K562 (cell line): ENCODE data around the gene FOXN1. TPM values are rescaled to one million over a fixed set of nuclear protein-coding genes. Genes with fewer than 3 reads are reported as not detected.

Experiments used
- ATAC-seq: fragments of 200-7000 bp; cut with Tn5 transposase; 3 replicates; pipeline ENCODE4 v1.9.1; 2020; ENCODE audit warnings: moderate library complexity
- BruUV-seq: library from RNA; stranded (reverse); fragments of 400-500 nt; replicated peaks from 2 replicates; lab custom pipeline; 2021; lab: Mats Ljungman, UMichigan
- CTCF ChIA-PET: fragments of 300-600 bp; formaldehyde crosslinking; extraction: SDS; loops from one replicate; lab custom pipeline; 2021; ENCODE audit warnings: low intra/inter-chr PET ratio; lab: Yijun Ruan, JAX
- POLR2A ChIA-PET: fragments of 300-600, 350-650 bp; sonication (Branson Sonifier 250); formaldehyde crosslinking; extraction: SDS; loops from one replicate; lab custom pipeline; 2021; ENCODE audit warnings: antibody characterized with exemption, inconsistent platforms; lab: Yijun Ruan, JAX
- DNase-seq, 4 experiments: peaks; one replicate each; pipeline versions ENCODE4 v3.0.0 to v3.0.0-alpha.2; 2011 to 2018; ENCODE audit warnings: low spot score in 3 of 4, mixed read lengths in 3 of 4; ENCODE audit errors: extremely low read depth in 1 of 4
- FAIRE-seq: peaks from 2 replicates; lab custom pipeline; 2011; peaks lifted over from hg19 to GRCh38; lab: Jason Lieb, UNC
- H2AFZ ChIP-seq: 2 replicates; pipeline ENCODE4 v1.6.0; 2011; ENCODE audit warnings: low read depth, low read length, control low read depth, inconsistent platforms
- H3K27ac ChIP-seq: fragments of 200-600 bp; 3 replicates; pipeline ENCODE4 v1.8.0; 2011; ENCODE audit warnings: low read depth, mild to moderate bottlenecking, control low read depth, inconsistent platforms, low read length, moderate library complexity, mixed read lengths; ENCODE audit errors: extremely low read depth
- H3K27me3 ChIP-seq, 2 experiments: fragments of 300-600 bp in 1 of 2; 2 replicates in 1 of 2; 3 replicates in 1 of 2; pipeline versions ENCODE4 v1.6.0 to v1.8.0; 2011; ENCODE audit warnings: inconsistent platforms in 2 of 2, low read length in 2 of 2, mild to moderate bottlenecking in 1 of 2, mixed read lengths in 1 of 2, moderate library complexity in 1 of 2; ENCODE audit not compliant: control insufficient read depth in 2 of 2, insufficient read depth in 2 of 2
- H3K36me3 ChIP-seq: fragments of 300-600 bp; 3 replicates; pipeline ENCODE4 v1.8.0; 2011; ENCODE audit warnings: mild to moderate bottlenecking, low read length, inconsistent platforms; ENCODE audit not compliant: control insufficient read depth, insufficient read depth
- H3K4me1 ChIP-seq, 2 experiments: fragments of 200-600 bp in 1 of 2; replicated peaks in 1 of 2; 2 replicates in 1 of 2; 3 replicates in 1 of 2; pipeline versions ENCODE4 v1.5.1 to v1.8.0; 2011; ENCODE audit warnings: inconsistent platforms in 2 of 2, low read length in 2 of 2, mild to moderate bottlenecking in 1 of 2, mixed read lengths in 1 of 2, moderate library complexity in 1 of 2; ENCODE audit not compliant: control insufficient read depth in 2 of 2, insufficient read depth in 2 of 2
- H3K4me2 ChIP-seq: 2 replicates; pipeline ENCODE4 v1.6.1; 2011; ENCODE audit warnings: low read length, control low read depth, inconsistent platforms, mixed read lengths; ENCODE audit not compliant: insufficient read depth
- H3K4me3 ChIP-seq: fragments of 200-600 bp; sonication (generic), shearing (Covaris generic); 2 replicates; pipeline ENCODE4 v1.5.1; 2016; ENCODE audit warnings: control low read depth, inconsistent platforms
- H3K79me2 ChIP-seq: fragments of 200-600 bp; 3 replicates; pipeline ENCODE4 v1.8.0; 2011; ENCODE audit warnings: low read length, inconsistent platforms; ENCODE audit not compliant: control insufficient read depth, insufficient read depth
- H3K9ac ChIP-seq, 2 experiments: 2 replicates each; pipeline versions ENCODE4 v1.6.0 to v1.6.1; 2011; ENCODE audit warnings: low read depth in 2 of 2, low read length in 2 of 2, control low read depth in 1 of 2, inconsistent platforms in 1 of 2, mild to moderate bottlenecking in 1 of 2, mixed read lengths in 1 of 2; ENCODE audit not compliant: insufficient read depth in 1 of 2
- H3K9me1 ChIP-seq: one replicate; pipeline ENCODE4 v1.6.0; 2011; ENCODE audit warnings: inconsistent platforms, mild to moderate bottlenecking, low read length, moderate library complexity; ENCODE audit not compliant: control insufficient read depth, insufficient read depth
- H3K9me3 ChIP-seq: replicated peaks from 2 replicates; pipeline ENCODE4 v1.5.1; 2011; ENCODE audit warnings: low read depth, low read length, inconsistent platforms; ENCODE audit not compliant: control insufficient read depth, insufficient read depth
- H4K20me1 ChIP-seq: replicated peaks from 2 replicates; pipeline ENCODE4 v1.6.1; 2011; ENCODE audit warnings: low read length, inconsistent platforms, mixed read lengths; ENCODE audit not compliant: control insufficient read depth, insufficient read depth
- CBX5 ChIP-seq: IDR thresholded peaks from 2 replicates; pipeline ENCODE4 v1.6.1; 2014; ENCODE audit warnings: low read depth, borderline replicate concordance
- CEBPB ChIP-seq: fragments of 450-650 bp; IDR thresholded peaks from 2 replicates; pipeline ENCODE4 v1.6.1; 2016; ENCODE audit warnings: missing genetic modification characterization, missing compliant biosample characterization
- CEBPG ChIP-seq, 3 experiments: fragments of 200-800 bp in 1 of 3; sonication (Bioruptor generic) in 1 of 3; sonication (generic) in 1 of 3; formaldehyde crosslinking in 1 of 3; IDR thresholded peaks in 2 of 3; conservative IDR thresholded peaks in 1 of 3; 2 replicates each; pipeline versions ENCODE4 v1.6.1 to v1.8.0; 2016 to 2022; ENCODE audit warnings: missing compliant biosample characterization in 2 of 3, missing genetic modification characterization in 2 of 3, mild to moderate bottlenecking in 1 of 3, missing genetic modification reagents in 1 of 3
- SRF ChIP-seq, 2 experiments: fragments of 250-450, 450-650 bp in 1 of 2; sonication (Bioruptor Pico) in 1 of 2; sonication (generic) in 1 of 2; formaldehyde crosslinking; IDR thresholded peaks; 2 replicates each; pipeline versions ENCODE4 v1.5.0 to v1.5.1; 2020 to 2022; ENCODE audit warnings: mild to moderate bottlenecking in 1 of 2, missing genetic modification reagents in 1 of 2
- TRIM24 ChIP-seq, 2 experiments: fragments of 450-650 bp; IDR thresholded peaks; 2 replicates each; pipeline ENCODE4 v1.6.1; 2016
- XRCC3 ChIP-seq: fragments of 450-650 bp; IDR thresholded peaks from 2 replicates; pipeline ENCODE4 v1.6.1; 2017; ENCODE audit warnings: mild to moderate bottlenecking, moderate library complexity
- ZBTB17 ChIP-seq: fragments of 450-650 bp; formaldehyde crosslinking; IDR thresholded peaks from 2 replicates; pipeline ENCODE4 v1.4.0; 2020; ENCODE audit warnings: mild to moderate bottlenecking
- ZNF143 ChIP-seq: sonication (generic); formaldehyde crosslinking; IDR thresholded peaks from 2 replicates; pipeline ENCODE4 v1.9.0; 2022; ENCODE audit warnings: mild to moderate bottlenecking, missing genetic modification reagents
- WGBS: fragments of 100-300 bp; shearing (Covaris generic); methylation state at CpG from one replicate; pipeline ENCODE4 v1.1.6; 2016; ENCODE audit warnings: low coverage, mixed read lengths; ENCODE audit not compliant: insufficient coverage; ENCODE audit errors: missing lambda C conversion rate; 5-methylcytosine and 5-hydroxymethylcytosine counted together
- in situ Hi-C: fragments of 300-500 bp; cut with MboI; formaldehyde crosslinking; loops from 4 replicates; pipeline ENCODE4 v1.15.0; 2018; ENCODE audit warnings: inconsistent platforms, mixed read lengths
- intact Hi-C: fragments of 100-400 bp; cut with micrococcal nuclease; formaldehyde crosslinking; loops from 2 replicates; pipeline ENCODE4 v1.14.2; 2022
- polyA plus RNA-seq, 8 experiments: library from polyadenylated mRNA; depleted of rRNA in 4 of 8; stranded (reverse) in 5 of 8; unstranded in 3 of 8; fragments of >200 nt; fragmentation: Nextera tagmentation in 2 of 8; fragmentation: Illumina TruSeq in 1 of 8; extraction: Ambion mirVana in 2 of 8; extraction: Trizol in 1 of 8; gene quantifications; 2 replicates each; pipeline versions ENCODE4 v1.2.1 to v1.2.3, GENCODE V29; 2011 to 2014; ENCODE audit warnings: inconsistent platforms in 1 of 8, missing spikeins in 1 of 8
- total RNA-seq, 7 experiments: library from RNA; depleted of rRNA in 6 of 7; stranded (reverse); fragments of >200 nt in 6 of 7; fragmentation: Illumina TruSeq in 2 of 7; extraction: Trizol in 2 of 7; gene quantifications; 2 replicates each; pipeline versions ENCODE4 v1.2.1 to v1.2.3, GENCODE V29; 2011 to 2021; ENCODE audit warnings: low replicate concordance in 1 of 7
- TF ChIP-seq, protein P1 (sequence below): fragments of 450-650 bp; IDR thresholded peaks from 2 replicates; pipeline ENCODE4 v1.6.1; 2017; ENCODE audit warnings: antibody characterized with exemption
- TF ChIP-seq, protein P2 (sequence below): fragments of 450-650 bp; IDR thresholded peaks from 2 replicates; pipeline ENCODE4 v1.6.1; 2018; ENCODE audit warnings: mild to moderate bottlenecking, low read depth; ENCODE audit not compliant: partially characterized antibody
- TF ChIP-seq, protein P3 (sequence below), 2 experiments: fragments of 450-650 bp; IDR thresholded peaks; 2 replicates each; pipeline ENCODE4 v1.6.1; 2018; ENCODE audit warnings: mild to moderate bottlenecking in 2 of 2, low read depth in 1 of 2; ENCODE audit not compliant: partially characterized antibody in 2 of 2
- TF ChIP-seq, protein P4 (sequence below), 2 experiments: fragments of 450-650 bp in 1 of 2; sonication (generic) in 1 of 2; formaldehyde crosslinking in 1 of 2; IDR thresholded peaks in 1 of 2; conservative IDR thresholded peaks in 1 of 2; 2 replicates each; pipeline versions ENCODE4 v1.6.1 to v1.8.1; 2016 to 2023; ENCODE audit warnings: mild to moderate bottlenecking in 2 of 2, moderate library complexity in 2 of 2, inconsistent platforms in 1 of 2, missing genetic modification reagents in 1 of 2

Gene FOXN1
- total and polyA plus RNA-seq, 9 of the 15 experiments (the other 6 are each of a cell fraction or from before 2014, with no cell fraction given): not detected

DNA sequence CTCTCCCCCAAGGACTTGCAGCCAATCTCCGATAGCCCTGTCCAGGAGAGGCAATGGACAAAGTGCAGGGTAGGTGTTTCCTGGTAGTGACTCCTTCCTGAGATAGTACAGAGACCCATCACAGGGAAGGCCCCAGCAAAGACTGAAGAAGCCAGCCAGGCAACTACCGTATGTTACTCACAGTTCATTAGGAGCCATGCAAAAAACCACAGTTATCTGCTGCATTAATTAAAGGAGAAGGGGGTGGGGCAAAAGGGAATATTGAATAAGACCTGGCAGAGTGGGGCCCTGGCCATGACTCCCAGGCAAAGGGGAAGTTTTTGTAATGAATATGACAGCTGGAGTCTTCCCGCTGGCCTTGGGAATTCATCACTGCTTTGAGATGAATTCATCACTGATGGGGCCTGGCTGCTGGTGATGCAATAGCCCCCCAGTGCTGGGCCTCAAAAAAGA is 35.2 kb upstream of the FOXN1 start:
- Histone ChIP-seq H4K20me1 (peaks cover 24% of the 10 kb centered on the region), H3K9ac (peak overlapping the region in 1 of 2 experiments; percentile 27; a peak in 1 of 4 replicates), H3K4me3 (no peak overlapping the region), H3K4me1 (peaks cover 5 to 19% of the 10 kb centered on the region in 2 experiments; a peak in 4 of 5 replicates), H3K9me3 (no peaks in the 10 kb centered on the region), H3K9me1 (no peaks in the 10 kb centered on the region), H3K27me3 (peaks cover 28 to 74% of the 10 kb centered on the region in 2 experiments; a peak in 4 of 5 replicates), H3K36me3 (no peaks in the 10 kb centered on the region), H2AFZ (no peak overlapping the region), H3K27ac (no peak overlapping the region), H3K4me2 (no peak overlapping the region), H3K79me2 (no peaks in the 10 kb centered on the region)
- 5% methylated on average over 3 of the region's 3 CpGs for whole genome bisulfite sequencing
- no TSS peak for BruUV-seq
- in situ Hi-C loops (no loop called here), intact Hi-C loops (no loop called here)
- ATAC-seq: peak; percentile 45
- FAIRE-seq: no peak
- CTCF ChIA-PET: no interaction called here
- POLR2A ChIA-PET: no interaction called here
- peak in 2 of 4 experiments; percentile 33 to 40 for DNase-seq
- TF ChIP-seq ZBTB17 (CRISPR knock-in tag) (peak; percentile 6; the same call in 1 of the 2 replicates), CEBPG (CRISPR knock-in tag; IDR thresholded peaks at IDR 0.05) (no peak), CEBPG (tag; conservative IDR thresholded peaks at IDR 0.05 in 1 of 2, IDR thresholded peaks at IDR 0.05 in 1 of 2) (peak in 1 of 2 experiments; percentile 45; a peak in 1 of 4 replicates), SRF (CRISPR knock-in tag; IDR thresholded peaks at IDR 0.05) (no peak), ZNF143 (CRISPR knock-in tag) (no peak), CBX5 (no peak), XRCC3 (no peak), TRIM24 (IDR thresholded peaks at IDR 0.05) (no peak), CEBPB (tag) (peak; percentile 31; the same call in 1 of the 2 replicates)
- TF ChIP-seq, protein P1, sequence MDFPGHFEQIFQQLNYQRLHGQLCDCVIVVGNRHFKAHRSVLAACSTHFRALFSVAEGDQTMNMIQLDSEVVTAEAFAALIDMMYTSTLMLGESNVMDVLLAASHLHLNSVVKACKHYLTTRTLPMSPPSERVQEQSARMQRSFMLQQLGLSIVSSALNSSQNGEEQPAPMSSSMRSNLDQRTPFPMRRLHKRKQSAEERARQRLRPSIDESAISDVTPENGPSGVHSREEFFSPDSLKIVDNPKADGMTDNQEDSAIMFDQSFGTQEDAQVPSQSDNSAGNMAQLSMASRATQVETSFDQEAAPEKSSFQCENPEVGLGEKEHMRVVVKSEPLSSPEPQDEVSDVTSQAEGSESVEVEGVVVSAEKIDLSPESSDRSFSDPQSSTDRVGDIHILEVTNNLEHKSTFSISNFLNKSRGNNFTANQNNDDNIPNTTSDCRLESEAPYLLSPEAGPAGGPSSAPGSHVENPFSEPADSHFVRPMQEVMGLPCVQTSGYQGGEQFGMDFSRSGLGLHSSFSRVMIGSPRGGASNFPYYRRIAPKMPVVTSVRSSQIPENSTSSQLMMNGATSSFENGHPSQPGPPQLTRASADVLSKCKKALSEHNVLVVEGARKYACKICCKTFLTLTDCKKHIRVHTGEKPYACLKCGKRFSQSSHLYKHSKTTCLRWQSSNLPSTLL: no peak
- TF ChIP-seq, protein P2, sequence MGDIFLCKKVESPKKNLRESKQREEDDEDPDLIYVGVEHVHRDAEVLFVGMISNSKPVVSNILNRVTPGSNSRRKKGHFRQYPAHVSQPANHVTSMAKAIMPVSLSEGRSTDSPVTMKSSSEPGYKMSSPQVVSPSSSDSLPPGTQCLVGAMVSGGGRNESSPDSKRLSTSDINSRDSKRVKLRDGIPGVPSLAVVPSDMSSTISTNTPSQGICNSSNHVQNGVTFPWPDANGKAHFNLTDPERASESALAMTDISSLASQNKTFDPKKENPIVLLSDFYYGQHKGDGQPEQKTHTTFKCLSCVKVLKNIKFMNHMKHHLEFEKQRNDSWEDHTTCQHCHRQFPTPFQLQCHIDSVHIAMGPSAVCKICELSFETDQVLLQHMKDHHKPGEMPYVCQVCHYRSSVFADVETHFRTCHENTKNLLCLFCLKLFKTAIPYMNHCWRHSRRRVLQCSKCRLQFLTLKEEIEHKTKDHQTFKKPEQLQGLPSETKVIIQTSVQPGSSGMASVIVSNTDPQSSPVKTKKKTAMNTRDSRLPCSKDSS: no peak
- TF ChIP-seq, protein P3, sequence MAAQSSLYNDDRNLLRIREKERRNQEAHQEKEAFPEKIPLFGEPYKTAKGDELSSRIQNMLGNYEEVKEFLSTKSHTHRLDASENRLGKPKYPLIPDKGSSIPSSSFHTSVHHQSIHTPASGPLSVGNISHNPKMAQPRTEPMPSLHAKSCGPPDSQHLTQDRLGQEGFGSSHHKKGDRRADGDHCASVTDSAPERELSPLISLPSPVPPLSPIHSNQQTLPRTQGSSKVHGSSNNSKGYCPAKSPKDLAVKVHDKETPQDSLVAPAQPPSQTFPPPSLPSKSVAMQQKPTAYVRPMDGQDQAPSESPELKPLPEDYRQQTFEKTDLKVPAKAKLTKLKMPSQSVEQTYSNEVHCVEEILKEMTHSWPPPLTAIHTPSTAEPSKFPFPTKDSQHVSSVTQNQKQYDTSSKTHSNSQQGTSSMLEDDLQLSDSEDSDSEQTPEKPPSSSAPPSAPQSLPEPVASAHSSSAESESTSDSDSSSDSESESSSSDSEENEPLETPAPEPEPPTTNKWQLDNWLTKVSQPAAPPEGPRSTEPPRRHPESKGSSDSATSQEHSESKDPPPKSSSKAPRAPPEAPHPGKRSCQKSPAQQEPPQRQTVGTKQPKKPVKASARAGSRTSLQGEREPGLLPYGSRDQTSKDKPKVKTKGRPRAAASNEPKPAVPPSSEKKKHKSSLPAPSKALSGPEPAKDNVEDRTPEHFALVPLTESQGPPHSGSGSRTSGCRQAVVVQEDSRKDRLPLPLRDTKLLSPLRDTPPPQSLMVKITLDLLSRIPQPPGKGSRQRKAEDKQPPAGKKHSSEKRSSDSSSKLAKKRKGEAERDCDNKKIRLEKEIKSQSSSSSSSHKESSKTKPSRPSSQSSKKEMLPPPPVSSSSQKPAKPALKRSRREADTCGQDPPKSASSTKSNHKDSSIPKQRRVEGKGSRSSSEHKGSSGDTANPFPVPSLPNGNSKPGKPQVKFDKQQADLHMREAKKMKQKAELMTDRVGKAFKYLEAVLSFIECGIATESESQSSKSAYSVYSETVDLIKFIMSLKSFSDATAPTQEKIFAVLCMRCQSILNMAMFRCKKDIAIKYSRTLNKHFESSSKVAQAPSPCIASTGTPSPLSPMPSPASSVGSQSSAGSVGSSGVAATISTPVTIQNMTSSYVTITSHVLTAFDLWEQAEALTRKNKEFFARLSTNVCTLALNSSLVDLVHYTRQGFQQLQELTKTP (IDR thresholded peaks at IDR 0.05; ENCODE audit: low read depth in 1 of 2, partially characterized antibody in 2 of 2): no peak
- TF ChIP-seq, protein P4, sequence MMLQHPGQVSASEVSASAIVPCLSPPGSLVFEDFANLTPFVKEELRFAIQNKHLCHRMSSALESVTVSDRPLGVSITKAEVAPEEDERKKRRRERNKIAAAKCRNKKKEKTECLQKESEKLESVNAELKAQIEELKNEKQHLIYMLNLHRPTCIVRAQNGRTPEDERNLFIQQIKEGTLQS (IDR thresholded peaks at IDR 0.05): peak; percentile 64
- TF ChIP-seq, protein P4 (CRISPR knock-in tag; conservative IDR thresholded peaks at IDR 0.05): no peak
